ENCODE data around the gene GP1BA.

- no peak for TF ChIP-seq CTCF (optimal IDR thresholded peaks at IDR 0.05 in 1 of 3, IDR thresholded peaks at IDR 0.05 in 1 of 3, conservative IDR thresholded peaks at IDR 0.05 in 1 of 3; ENCODE audit: extremely low read depth in 1 of 3, insufficient read depth in 2 of 3, low read length in 3 of 3)
- TF ChIP-seq EZH2 (IDR thresholded peaks at IDR 0.05; ENCODE audit: low read length) = no peak
Observed at GRCh38 chr17:4959261-4959965, 27.3 kb downstream of the GP1BA start.
